Heart right ventricle (tissue), 16 donors: ENCODE measurements around the gene RBM28. TPM values are rescaled to one million over a fixed set of nuclear protein-coding genes. Genes with fewer than 3 reads are reported as not detected.

ENCODE experiments used
- ATAC-seq, 8 donors: fragments of 200-7000 bp; cut with Tn5 transposase; one replicate each; pipeline ENCODE4 v1.9.1; 2020; ENCODE audit warnings: mild to moderate bottlenecking in 8 of 8, moderate library complexity in 8 of 8, moderate number of reproducible peaks in 1 of 8
- DNase-seq, 2 donors: peaks; one replicate each; pipeline ENCODE4 v3.0.0-alpha.2; 2020
- H3K27ac ChIP-seq, 10 donors: fragments of 200-600 bp; sonication (generic) in 2 of 10; one replicate each; pipeline versions ENCODE4 v1.5.0 to v1.8.0; 2020 to 2022; ENCODE audit warnings: mild to moderate bottlenecking in 3 of 10
- H3K27me3 ChIP-seq, 7 donors: fragments of 200-600 bp; one replicate each; pipeline ENCODE4 v1.8.0; 2021 to 2022; ENCODE audit warnings: mild to moderate bottlenecking in 2 of 7
- H3K36me3 ChIP-seq, 9 donors: fragments of 200-600 bp; sonication (generic) in 1 of 9; one replicate each; pipeline versions ENCODE4 v1.5.0 to v1.8.0; 2020 to 2022; ENCODE audit warnings: mild to moderate bottlenecking in 2 of 9
- H3K4me1 ChIP-seq, 9 donors: fragments of 200-600 bp; sonication (generic) in 1 of 9; one replicate each; pipeline versions ENCODE4 v1.5.0 to v1.8.0; 2020 to 2022; ENCODE audit warnings: mild to moderate bottlenecking in 4 of 9
- H3K4me3 ChIP-seq, 10 donors: fragments of 200-600 bp; sonication (generic) in 2 of 10; one replicate each; pipeline versions ENCODE4 v1.5.0 to v1.8.0; 2020 to 2022; ENCODE audit warnings: mild to moderate bottlenecking in 7 of 10, moderate library complexity in 2 of 10
- H3K9me3 ChIP-seq, 11 donors: fragments of 200-600 bp in 10 of 11; sonication (generic) in 2 of 11; one replicate each; pipeline versions ENCODE4 v1.5.0 to v1.8.0; 2013 to 2022; ENCODE audit warnings: mild to moderate bottlenecking in 2 of 11, control low read depth in 1 of 11, moderate library complexity in 1 of 11
- CTCF ChIP-seq, 9 donors: fragments of 200-600 bp; sonication (generic) in 2 of 9; IDR thresholded peaks; one replicate each; pipeline versions ENCODE4 v1.5.0 to v1.8.0; 2021 to 2022; ENCODE audit warnings: antibody characterized with exemption in 9 of 9, mild to moderate bottlenecking in 5 of 9, moderate library complexity in 1 of 9
- WGBS, 2 donors: extraction: QIAGEN DNeasy Blood & Tissue Kit; methylation state at CpG; one replicate each; pipeline ENCODE4 v1.1.7; 2013; ENCODE audit warnings: inconsistent platforms in 1 of 2; 5-methylcytosine and 5-hydroxymethylcytosine counted together
- intact Hi-C, 10 donors: fragments of 100-400 bp; cut with DNase I; formaldehyde crosslinking; loops; one replicate each; pipeline versions ENCODE4 v1.11.1 to v1.14.2; 2022
- polyA plus RNA-seq, 2 donors: library from polyadenylated mRNA; stranded (reverse); fragments of 200-250 nt; gene quantifications; one replicate each; pipeline ENCODE4 v1.2.3, GENCODE V29; 2013
- total RNA-seq, 10 donors: library from RNA; stranded (reverse); fragmentation: NEBNext Ultra II Directional in 3 of 10; extraction: Animal tissue kit (Norgen Biotek cat#: 25700) in 3 of 10; gene quantifications; one replicate each; pipeline versions ENCODE4 v1.2.1 to v1.2.4, GENCODE V29; 2021 to 2023
- donor health status: Arrhythmogenic right ventricular cardiomyopathy.
- donor health status: ischemic (EF 13 %, LVEDD 7.1; RV severe dilation, severe dysfunction).
- donor health status: healthy with polysubstance abuse.
- donor health status: DM: no; HTN: yes; CAD: no.
- donor health status: DM: no; HTN: no; CAD: no.
- donor health status: ischemic (EF 25% LVEDD 6.9; RV normal size, moderate dysfunction).
- donor health status: ischemic (EF 25% LVEDD 5.7; RV mildly dilated, moderate dysfunction).
- donor health status: healthy.
- donor health status: DM: yes; HTN: yes; CAD: no.
- donor health status: Ischemic cardiomyopathy.
- donor health status: ischemic (EF 35%, LVEDD 5.7; RV mildly dilated, moderate dysfunction).
- donor health status: nonischemic (EF 11% LVEDD 7.7; RV severe dilation, severe dysfunction).
- donor health status: DM: yes; HTN: yes; CAD: no.
- donor health status: PGD.
- donor health status: ischemic (EF 29% LVEDD 5.4; RV normal size, mild dysfunction).
- donor health status: nonischemic (EF 23%, LVEDD 6.1; RV moderate dilation, normal function).

The RBM28 gene
- total and polyA plus RNA-seq, 12 donors: 16.6 to 96.9 (median 28.3) TPM

- Histone ChIP-seq H3K4me1 (peaks cover 0 to 6% (median 0%) of the 10 kb centered on the region in 9 donors), H3K27me3 (no peaks in the 10 kb centered on the region), H3K27ac (no peak overlapping the region), H3K36me3 (no peaks in the 10 kb centered on the region), H3K9me3 (no peaks in the 10 kb centered on the region), H3K4me3 (no peak overlapping the region)
- peak in 8 of 9 donors; percentile 12 to 49 (median 39) for TF ChIP-seq CTCF (IDR thresholded peaks at IDR 0.05)
- no peak for DNase-seq
- intact Hi-C loops: no loop called here
- 58 to 68% methylated on average over 19 of the region's 19 CpGs for WGBS, 2 donors
- ATAC-seq: peak in 5 of 8 donors; percentile 22 to 53 (median 44)
Observed at GRCh38 chr7:128381161-128381821, 37.6 kb upstream of the RBM28 start.

- TF ChIP-seq CTCF (IDR thresholded peaks at IDR 0.05): no peak
- Histone ChIP-seq H3K36me3 (no peaks in the 10 kb centered on the region), H3K9me3 (no peaks in the 10 kb centered on the region), H3K4me1 (peaks cover 0 to 6% (median 0%) of the 10 kb centered on the region in 9 donors), H3K4me3 (no peak overlapping the region), H3K27me3 (no peaks in the 10 kb centered on the region), H3K27ac (no peak overlapping the region)
- ATAC-seq (no peak), DNase-seq (no peak)
- WGBS, 2 donors: 85 to 92% methylated on average over 3 of the region's 3 CpGs
- intact Hi-C loops: no loop called here
Observed at GRCh38 chr7:128380483-128381106, 36.9 kb upstream of the RBM28 start.

GRCh38 chr7:128379900-128380479 lies 36.3 kb upstream of the RBM28 start:
- 91 to 97% methylated on average over 6 of the region's 6 CpGs for WGBS, 2 donors
- Histone ChIP-seq H3K36me3 (no peaks in the 10 kb centered on the region), H3K9me3 (no peaks in the 10 kb centered on the region), H3K27ac (no peak overlapping the region), H3K4me3 (no peak overlapping the region), H3K27me3 (no peaks in the 10 kb centered on the region), H3K4me1 (peaks cover 0 to 6% (median 0%) of the 10 kb centered on the region in 9 donors)
- no peak for ATAC-seq
- TF ChIP-seq CTCF (IDR thresholded peaks at IDR 0.05): no peak
- intact Hi-C loops: no loop called here
- no peak for DNase-seq

GRCh38 chr7:128378637-128379036 lies 34.9 kb upstream of the RBM28 start:
- Histone ChIP-seq H3K27me3 (no peaks in the 10 kb centered on the region), H3K4me1 (peaks cover 0 to 6% (median 0%) of the 10 kb centered on the region in 9 donors), H3K27ac (no peak overlapping the region), H3K9me3 (no peaks in the 10 kb centered on the region), H3K4me3 (no peak overlapping the region), H3K36me3 (no peaks in the 10 kb centered on the region)
- no peak for DNase-seq
- intact Hi-C loops: no loop called here
- WGBS, 2 donors: 38 to 43% methylated on average over 2 of the region's 2 CpGs
- ATAC-seq: no peak
- no peak for TF ChIP-seq CTCF (IDR thresholded peaks at IDR 0.05)
